Measurements from ENCODE around the gene TPCN2. TPM values are rescaled to one million over a fixed set of nuclear protein-coding genes. Genes with fewer than 3 reads are reported as not detected.

TPCN2 gene
- polyA plus RNA-seq, 2 donors = 6.5 to 12.1 TPM

GRCh38 chr11:69053546-69054396 lies 5.0 kb downstream of the TPCN2 start:
- WGBS, 2 donors = 80 to 86% methylated on average over 35 of the region's 35 CpGs
- peaks cover 0 to 38% of the 10 kb centered on the region in 2 donors for H3K36me3 ChIP-seq (ENCODE audit: control insufficient read depth in 2 of 2, insufficient read depth in 2 of 2, low read length in 1 of 2)
- H3K27ac ChIP-seq (ENCODE audit: low read depth in 2 of 2, low read length in 1 of 2) = no peak overlapping the region
- peaks cover 7 to 22% of the 10 kb centered on the region in 2 donors for H3K4me1 ChIP-seq (ENCODE audit: control insufficient read depth in 2 of 2, insufficient read depth in 2 of 2, low read length in 1 of 2)
- no peaks in the 10 kb centered on the region for H3K27me3 ChIP-seq (ENCODE audit: control insufficient read depth in 1 of 2, insufficient read depth in 2 of 2, low read length in 2 of 2)
- no peak overlapping the region for H3K4me3 ChIP-seq (ENCODE audit: low read depth in 1 of 2, low read length in 2 of 2)
- H3K9me3 ChIP-seq (ENCODE audit: control insufficient read depth in 2 of 2, insufficient read depth in 1 of 2, low read depth in 1 of 2, low read length in 1 of 2) = no peaks in the 10 kb centered on the region

GRCh38 chr11:69054397-69055211 lies 5.9 kb downstream of the TPCN2 start:
- H3K27ac ChIP-seq (ENCODE audit: low read depth in 2 of 2, low read length in 1 of 2) = no peak overlapping the region
- H3K27me3 ChIP-seq (ENCODE audit: control insufficient read depth in 1 of 2, insufficient read depth in 2 of 2, low read length in 2 of 2) = no peaks in the 10 kb centered on the region
- 90 to 92% methylated on average over 31 of the region's 31 CpGs for WGBS, 2 donors
- no peaks in the 10 kb centered on the region for H3K9me3 ChIP-seq (ENCODE audit: control insufficient read depth in 2 of 2, insufficient read depth in 1 of 2, low read depth in 1 of 2, low read length in 1 of 2)
- peaks cover 0 to 42% of the 10 kb centered on the region in 2 donors for H3K36me3 ChIP-seq (ENCODE audit: control insufficient read depth in 2 of 2, insufficient read depth in 2 of 2, low read length in 1 of 2)
- H3K4me3 ChIP-seq (ENCODE audit: low read depth in 1 of 2, low read length in 2 of 2) = no peak overlapping the region
- peaks cover 7 to 22% of the 10 kb centered on the region in 2 donors for H3K4me1 ChIP-seq (ENCODE audit: control insufficient read depth in 2 of 2, insufficient read depth in 2 of 2, low read length in 1 of 2)

- Histone ChIP-seq H3K4me3 (ENCODE audit: low read depth in 1 of 2, low read length in 2 of 2) (no peak overlapping the region), H3K27ac (ENCODE audit: low read depth in 2 of 2, low read length in 1 of 2) (no peak overlapping the region), H3K36me3 (ENCODE audit: control insufficient read depth in 2 of 2, insufficient read depth in 2 of 2, low read length in 1 of 2) (peaks cover 0 to 46% of the 10 kb centered on the region in 2 donors), H3K9me3 (ENCODE audit: control insufficient read depth in 2 of 2, insufficient read depth in 1 of 2, low read depth in 1 of 2, low read length in 1 of 2) (no peaks in the 10 kb centered on the region), H3K27me3 (ENCODE audit: control insufficient read depth in 1 of 2, insufficient read depth in 2 of 2, low read length in 2 of 2) (no peaks in the 10 kb centered on the region), H3K4me1 (ENCODE audit: control insufficient read depth in 2 of 2, insufficient read depth in 2 of 2, low read length in 1 of 2) (peaks cover 7 to 19% of the 10 kb centered on the region in 2 donors)
- 77 to 93% methylated on average over 21 of the region's 21 CpGs for WGBS, 2 donors
These were observed 6.5 kb downstream of the TPCN2 start for GRCh38 chr11:69055212-69055586.

- peak overlapping the region in 1 of 2 donors; percentile 26 for H3K27ac ChIP-seq (ENCODE audit: low read depth in 2 of 2, low read length in 1 of 2)
- peaks cover 7 to 18% of the 10 kb centered on the region in 2 donors for H3K4me1 ChIP-seq (ENCODE audit: control insufficient read depth in 2 of 2, insufficient read depth in 2 of 2, low read length in 1 of 2)
- H3K36me3 ChIP-seq (ENCODE audit: control insufficient read depth in 2 of 2, insufficient read depth in 2 of 2, low read length in 1 of 2) = peaks cover 0 to 50% of the 10 kb centered on the region in 2 donors
- peak overlapping the region in 1 of 2 donors; percentile 7 for H3K4me3 ChIP-seq (ENCODE audit: low read depth in 1 of 2, low read length in 2 of 2)
- no peaks in the 10 kb centered on the region for H3K27me3 ChIP-seq (ENCODE audit: control insufficient read depth in 1 of 2, insufficient read depth in 2 of 2, low read length in 2 of 2)
- no peaks in the 10 kb centered on the region for H3K9me3 ChIP-seq (ENCODE audit: control insufficient read depth in 2 of 2, insufficient read depth in 1 of 2, low read depth in 1 of 2, low read length in 1 of 2)
- WGBS, 2 donors = 67 to 72% methylated on average over 22 of the region's 22 CpGs
These were observed 7.1 kb downstream of the TPCN2 start for GRCh38 chr11:69055598-69056516.

GRCh38 chr11:69057236-69057635 lies 8.5 kb downstream of the TPCN2 start:
- peaks cover 0 to 59% of the 10 kb centered on the region in 2 donors for H3K36me3 ChIP-seq (ENCODE audit: control insufficient read depth in 2 of 2, insufficient read depth in 2 of 2, low read length in 1 of 2)
- 96 to 97% methylated on average over 15 of the region's 15 CpGs for WGBS, 2 donors
- H3K27ac ChIP-seq (ENCODE audit: low read depth in 2 of 2, low read length in 1 of 2) = no peak overlapping the region
- peaks cover 7 to 14% of the 10 kb centered on the region in 2 donors for H3K4me1 ChIP-seq (ENCODE audit: control insufficient read depth in 2 of 2, insufficient read depth in 2 of 2, low read length in 1 of 2)
- no peaks in the 10 kb centered on the region for H3K27me3 ChIP-seq (ENCODE audit: control insufficient read depth in 1 of 2, insufficient read depth in 2 of 2, low read length in 2 of 2)
- H3K4me3 ChIP-seq (ENCODE audit: low read depth in 1 of 2, low read length in 2 of 2) = no peak overlapping the region
- no peaks in the 10 kb centered on the region for H3K9me3 ChIP-seq (ENCODE audit: control insufficient read depth in 2 of 2, insufficient read depth in 1 of 2, low read depth in 1 of 2, low read length in 1 of 2)

- Histone ChIP-seq H3K9me3 (ENCODE audit: control insufficient read depth in 2 of 2, insufficient read depth in 1 of 2, low read depth in 1 of 2, low read length in 1 of 2) (no peaks in the 10 kb centered on the region), H3K27ac (ENCODE audit: low read depth in 2 of 2, low read length in 1 of 2) (no peak overlapping the region), H3K27me3 (ENCODE audit: control insufficient read depth in 1 of 2, insufficient read depth in 2 of 2, low read length in 2 of 2) (no peaks in the 10 kb centered on the region), H3K4me1 (ENCODE audit: control insufficient read depth in 2 of 2, insufficient read depth in 2 of 2, low read length in 1 of 2) (peaks cover 4 to 9% of the 10 kb centered on the region in 2 donors), H3K4me3 (ENCODE audit: low read depth in 1 of 2, low read length in 2 of 2) (no peak overlapping the region), H3K36me3 (ENCODE audit: control insufficient read depth in 2 of 2, insufficient read depth in 2 of 2, low read length in 1 of 2) (peaks cover 0 to 62% of the 10 kb centered on the region in 2 donors)
- WGBS, 2 donors = 85 to 88% methylated on average over 13 to 14 of the region's 14 CpGs
These were observed 9.1 kb downstream of the TPCN2 start for GRCh38 chr11:69057801-69058200.

GRCh38 chr11:69058511-69059270 lies 10.0 kb downstream of the TPCN2 start:
- Histone ChIP-seq H3K9me3 (ENCODE audit: control insufficient read depth in 2 of 2, insufficient read depth in 1 of 2, low read depth in 1 of 2, low read length in 1 of 2) (no peaks in the 10 kb centered on the region), H3K4me3 (ENCODE audit: low read depth in 1 of 2, low read length in 2 of 2) (no peak overlapping the region), H3K36me3 (ENCODE audit: control insufficient read depth in 2 of 2, insufficient read depth in 2 of 2, low read length in 1 of 2) (peaks cover 0 to 68% of the 10 kb centered on the region in 2 donors), H3K4me1 (ENCODE audit: control insufficient read depth in 2 of 2, insufficient read depth in 2 of 2, low read length in 1 of 2) (peaks cover 0 to 5% of the 10 kb centered on the region in 2 donors), H3K27ac (ENCODE audit: low read depth in 2 of 2, low read length in 1 of 2) (no peak overlapping the region), H3K27me3 (ENCODE audit: control insufficient read depth in 1 of 2, insufficient read depth in 2 of 2, low read length in 2 of 2) (no peaks in the 10 kb centered on the region)
- WGBS, 2 donors = 92 to 93% methylated on average over 23 of the region's 23 CpGs

GRCh38 chr11:69059429-69059828 lies 10.7 kb downstream of the TPCN2 start:
- Histone ChIP-seq H3K36me3 (ENCODE audit: control insufficient read depth in 2 of 2, insufficient read depth in 2 of 2, low read length in 1 of 2) (peaks cover 0 to 64% of the 10 kb centered on the region in 2 donors), H3K27me3 (ENCODE audit: control insufficient read depth in 1 of 2, insufficient read depth in 2 of 2, low read length in 2 of 2) (no peaks in the 10 kb centered on the region), H3K9me3 (ENCODE audit: control insufficient read depth in 2 of 2, insufficient read depth in 1 of 2, low read depth in 1 of 2, low read length in 1 of 2) (no peaks in the 10 kb centered on the region), H3K27ac (ENCODE audit: low read depth in 2 of 2, low read length in 1 of 2) (no peak overlapping the region), H3K4me3 (ENCODE audit: low read depth in 1 of 2, low read length in 2 of 2) (no peak overlapping the region), H3K4me1 (ENCODE audit: control insufficient read depth in 2 of 2, insufficient read depth in 2 of 2, low read length in 1 of 2) (peaks cover under 1 to 5% of the 10 kb centered on the region in 2 donors)
- 96 to 99% methylated on average over 6 to 7 of the region's 7 CpGs for WGBS, 2 donors
